ENCODE results near the gene DOCK11. TPM values are rescaled to one million over a fixed set of nuclear protein-coding genes. Genes with fewer than 3 reads are reported as not detected.

DOCK11 gene
- total and polyA plus RNA-seq, 2 of the 4 experiments (the other 2 are of a cell fraction) = 3.9 to 13.1 TPM

GRCh38 chrX:118525174-118525730 lies 29.6 kb downstream of the DOCK11 start:
- Histone ChIP-seq H2BK5ac (ENCODE audit: low read depth, low read length, poor library complexity, severe bottlenecking) (no peak overlapping the region), H2AFZ (replicated peaks; ENCODE audit: low read length, poor library complexity) (no peak overlapping the region), H3K27ac (ENCODE audit: insufficient read depth, low read length) (no peak overlapping the region), H4K91ac (ENCODE audit: insufficient read depth, low read depth, low read length) (no peak overlapping the region), H4K5ac (ENCODE audit: low read depth, low read length) (no peak overlapping the region), H3K9me3 (ENCODE audit: control insufficient read depth, insufficient read depth, low read length) (no peaks in the 10 kb centered on the region), H3K23ac (ENCODE audit: low read depth, low read length) (no peak overlapping the region), H3K4me2 (ENCODE audit: low read depth, low read length) (no peak overlapping the region), H3K79me1 (ENCODE audit: low read depth in 1 of 2, low read length in 2 of 2) (peaks cover 3 to 13% of the 10 kb centered on the region in 2 experiments; a peak in 2 of 4 replicates), H3K36me3 (ENCODE audit: control insufficient read depth, insufficient read depth, low read length) (no peaks in the 10 kb centered on the region), H3K4me1 (ENCODE audit: control insufficient read depth, insufficient read depth, low read length) (peaks cover 19% of the 10 kb centered on the region), H2BK20ac (ENCODE audit: low read depth, low read length) (no peak overlapping the region), H2AK9ac (replicated peaks; ENCODE audit: low read depth, low read length, poor library complexity) (no peak overlapping the region), H3K9me1 (ENCODE audit: insufficient read depth, low read length) (peaks cover 4% of the 10 kb centered on the region; the same call in 1 of the 2 replicates), H3K4ac (ENCODE audit: low read depth, low read length) (no peak overlapping the region), H3K56ac (ENCODE audit: extremely low read depth, insufficient read depth, low read length) (no peak overlapping the region), H2BK15ac (ENCODE audit: low read depth, low read length) (no peak overlapping the region), H3K14ac (replicated peaks; ENCODE audit: low read depth, low read length) (no peak overlapping the region), H3K9ac (ENCODE audit: low read depth, low read length) (no peak overlapping the region), H4K20me1 (ENCODE audit: insufficient read depth, low read length) (no peaks in the 10 kb centered on the region; the same call in 1 of the 2 replicates), H2AK5ac (ENCODE audit: low read depth, low read length) (no peak overlapping the region), H3K27me3 (ENCODE audit: control insufficient read depth, insufficient read depth, low read length) (no peaks in the 10 kb centered on the region), H4K8ac (ENCODE audit: low read depth in 2 of 2, low read length in 2 of 2) (no peak overlapping the region), H3K4me3 (ENCODE audit: insufficient read depth, low read depth, low read length) (no peak overlapping the region), H3K18ac (ENCODE audit: low read depth, low read length) (no peak overlapping the region), H2BK120ac (ENCODE audit: low read depth, low read length) (no peak overlapping the region)
- WGBS, 2 experiments (ENCODE audit: extremely low coverage in 2 of 2, insufficient read length in 1 of 2) = 100% methylated on average over 1 of the region's 4 CpGs; no CpG with 5 or more reads in 1 of the 2 experiments
- no peak for ATAC-seq (ENCODE audit: low read depth)
- intact Hi-C loops (cut with micrococcal nuclease) (no loop called here), dilution Hi-C loops (cut with HindIII; ENCODE audit: low sequenced_read_pairs, unreplicated experiment) (no loop called here), in situ Hi-C loops (cut with MboI; ENCODE audit: low sequenced_read_pairs) (no loop called here)
- no TSS peak for BruUV-seq (replicated peaks)
- TF ChIP-seq CEBPB (IDR thresholded peaks at IDR 0.05; ENCODE audit: low read depth, low read length) (no peak), SMC3 (IDR thresholded peaks at IDR 0.05; ENCODE audit: low read depth, low read length) (no peak), POLR2A (IDR thresholded peaks at IDR 0.05; ENCODE audit: low read depth, low read length) (no peak), NFE2L2 (IDR thresholded peaks at IDR 0.05; ENCODE audit: low read depth, low read length) (no peak), CHD1 (IDR thresholded peaks at IDR 0.05; ENCODE audit: low read depth, low read length) (no peak), FOS (IDR thresholded peaks at IDR 0.05; ENCODE audit: low read depth, low read length) (no peak), MXI1 (IDR thresholded peaks at IDR 0.05; ENCODE audit: borderline replicate concordance, low read depth, low read length) (no peak), RFX5 (IDR thresholded peaks at IDR 0.05; ENCODE audit: low read depth, low read length) (no peak), MAFK (IDR thresholded peaks at IDR 0.05; ENCODE audit: low read depth, low read length) (no peak), MAZ (IDR thresholded peaks at IDR 0.05; ENCODE audit: borderline replicate concordance, low read depth, low read length) (no peak)
- TF ChIP-seq, protein P1, sequence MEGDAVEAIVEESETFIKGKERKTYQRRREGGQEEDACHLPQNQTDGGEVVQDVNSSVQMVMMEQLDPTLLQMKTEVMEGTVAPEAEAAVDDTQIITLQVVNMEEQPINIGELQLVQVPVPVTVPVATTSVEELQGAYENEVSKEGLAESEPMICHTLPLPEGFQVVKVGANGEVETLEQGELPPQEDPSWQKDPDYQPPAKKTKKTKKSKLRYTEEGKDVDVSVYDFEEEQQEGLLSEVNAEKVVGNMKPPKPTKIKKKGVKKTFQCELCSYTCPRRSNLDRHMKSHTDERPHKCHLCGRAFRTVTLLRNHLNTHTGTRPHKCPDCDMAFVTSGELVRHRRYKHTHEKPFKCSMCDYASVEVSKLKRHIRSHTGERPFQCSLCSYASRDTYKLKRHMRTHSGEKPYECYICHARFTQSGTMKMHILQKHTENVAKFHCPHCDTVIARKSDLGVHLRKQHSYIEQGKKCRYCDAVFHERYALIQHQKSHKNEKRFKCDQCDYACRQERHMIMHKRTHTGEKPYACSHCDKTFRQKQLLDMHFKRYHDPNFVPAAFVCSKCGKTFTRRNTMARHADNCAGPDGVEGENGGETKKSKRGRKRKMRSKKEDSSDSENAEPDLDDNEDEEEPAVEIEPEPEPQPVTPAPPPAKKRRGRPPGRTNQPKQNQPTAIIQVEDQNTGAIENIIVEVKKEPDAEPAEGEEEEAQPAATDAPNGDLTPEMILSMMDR (conservative IDR thresholded peaks at IDR 0.05; ENCODE audit: low read depth, low read length) = no peak
- TF ChIP-seq, protein P2, sequence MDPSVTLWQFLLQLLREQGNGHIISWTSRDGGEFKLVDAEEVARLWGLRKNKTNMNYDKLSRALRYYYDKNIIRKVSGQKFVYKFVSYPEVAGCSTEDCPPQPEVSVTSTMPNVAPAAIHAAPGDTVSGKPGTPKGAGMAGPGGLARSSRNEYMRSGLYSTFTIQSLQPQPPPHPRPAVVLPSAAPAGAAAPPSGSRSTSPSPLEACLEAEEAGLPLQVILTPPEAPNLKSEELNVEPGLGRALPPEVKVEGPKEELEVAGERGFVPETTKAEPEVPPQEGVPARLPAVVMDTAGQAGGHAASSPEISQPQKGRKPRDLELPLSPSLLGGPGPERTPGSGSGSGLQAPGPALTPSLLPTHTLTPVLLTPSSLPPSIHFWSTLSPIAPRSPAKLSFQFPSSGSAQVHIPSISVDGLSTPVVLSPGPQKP (IDR thresholded peaks at IDR 0.05; ENCODE audit: borderline replicate concordance, low read depth, low read length) = no peak
- TF ChIP-seq, protein P3, sequence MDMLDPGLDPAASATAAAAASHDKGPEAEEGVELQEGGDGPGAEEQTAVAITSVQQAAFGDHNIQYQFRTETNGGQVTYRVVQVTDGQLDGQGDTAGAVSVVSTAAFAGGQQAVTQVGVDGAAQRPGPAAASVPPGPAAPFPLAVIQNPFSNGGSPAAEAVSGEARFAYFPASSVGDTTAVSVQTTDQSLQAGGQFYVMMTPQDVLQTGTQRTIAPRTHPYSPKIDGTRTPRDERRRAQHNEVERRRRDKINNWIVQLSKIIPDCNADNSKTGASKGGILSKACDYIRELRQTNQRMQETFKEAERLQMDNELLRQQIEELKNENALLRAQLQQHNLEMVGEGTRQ (IDR thresholded peaks at IDR 0.05; ENCODE audit: low read depth, low read length) = no peak
- DNase-seq = no peak
- ChIA-PET POLR2A (ENCODE audit: unreplicated experiment) (no interaction called here), CTCF (no interaction called here)
